OCI-LY3 (cell line): ENCODE measurements around the gene ADARB1.

Experiments
- H2AFZ ChIP-seq: fragments of 200-600, 300-600 bp; shearing (Covaris generic); 2 replicates; pipeline ENCODE4 v1.6.0; 2014; ENCODE audit warnings: antibody characterized with exemption, low read depth, low read length
- H3K27ac ChIP-seq: fragments of 200-600, 300-600 bp; sonication (generic); 2 replicates; pipeline ENCODE4 v1.5.1; 2014; ENCODE audit warnings: mild to moderate bottlenecking, low read length, moderate library complexity, mixed read lengths
- H3K27me3 ChIP-seq: fragments of 200-600, 300-600 bp; sonication (generic); 2 replicates; pipeline ENCODE4 v1.6.1; 2014; ENCODE audit warnings: low read depth, low read length, mixed read lengths
- H3K36me3 ChIP-seq: fragments of 200-600, 300-600 bp; sonication (generic); replicated peaks from 2 replicates; pipeline ENCODE3; 2014; ENCODE audit warnings: low read depth, low read length, mixed read lengths
- H3K4me1 ChIP-seq: fragments of 300-600, 200-600 bp; sonication (generic); 2 replicates; pipeline ENCODE4 v1.6.1; 2014; ENCODE audit warnings: low read length, mixed read lengths
- H3K4me2 ChIP-seq: fragments of 200-600, 300-600 bp; sonication (generic); 2 replicates; pipeline ENCODE4 v1.6.1; 2014; ENCODE audit warnings: low read length, mixed read lengths
- H3K4me3 ChIP-seq: fragments of 300-600, 200-600 bp; sonication (generic); 2 replicates; pipeline ENCODE4 v1.5.1; 2014; ENCODE audit warnings: antibody characterized with exemption, mild to moderate bottlenecking, low read length, moderate library complexity
- H3K79me2 ChIP-seq: fragments of 300-600, 200-600 bp; shearing (Covaris generic); 2 replicates; pipeline ENCODE4 v1.6.1; 2014; ENCODE audit warnings: mild to moderate bottlenecking, low read length, mixed read lengths
- H3K9ac ChIP-seq: fragments of 300-600, 200-600 bp; shearing (Covaris generic); 2 replicates; pipeline ENCODE4 v1.6.0; 2014; ENCODE audit warnings: mild to moderate bottlenecking, low read length, moderate library complexity
- H3K9me3 ChIP-seq: fragments of 200-600, 300-600 bp; shearing (Covaris generic); 2 replicates; pipeline ENCODE4 v1.6.1; 2014; ENCODE audit warnings: low read length, mixed read lengths; ENCODE audit not compliant: insufficient read depth
- H4K20me1 ChIP-seq: fragments of 200-600, 300-600 bp; sonication (generic); 2 replicates; pipeline ENCODE4 v1.6.1; 2016; ENCODE audit warnings: low read length, mixed read lengths; ENCODE audit not compliant: insufficient read depth
- CTCF ChIP-seq: fragments of 200-600, 300-600 bp; sonication (generic); IDR thresholded peaks from 2 replicates; pipeline ENCODE4 v1.5.1; 2014; ENCODE audit warnings: antibody characterized with exemption, low read length, low read depth
- EZH2phosphoT487 ChIP-seq: fragments of 200-600 bp; shearing (Covaris generic); IDR thresholded peaks from 2 replicates; pipeline ENCODE4 v1.6.1; 2018; ENCODE audit warnings: antibody characterized with exemption, mixed run types, low read depth

ADARB1 gene

GRCh38 chr21:45257673-45258341 lies 183.4 kb downstream of the ADARB1 start:
- Histone ChIP-seq H3K27ac (no peak overlapping the region), H3K4me2 (no peak overlapping the region), H3K79me2 (no peaks in the 10 kb centered on the region), H4K20me1 (no peaks in the 10 kb centered on the region), H3K9ac (no peak overlapping the region), H2AFZ (no peak overlapping the region), H3K36me3 (no peaks in the 10 kb centered on the region), H3K4me1 (peaks cover 3% of the 10 kb centered on the region; the same call in 1 of the 2 replicates), H3K4me3 (no peak overlapping the region), H3K27me3 (no peaks in the 10 kb centered on the region), H3K9me3 (no peaks in the 10 kb centered on the region)
- TF ChIP-seq CTCF (no peak), EZH2phosphoT487 (no peak)

DNA sequence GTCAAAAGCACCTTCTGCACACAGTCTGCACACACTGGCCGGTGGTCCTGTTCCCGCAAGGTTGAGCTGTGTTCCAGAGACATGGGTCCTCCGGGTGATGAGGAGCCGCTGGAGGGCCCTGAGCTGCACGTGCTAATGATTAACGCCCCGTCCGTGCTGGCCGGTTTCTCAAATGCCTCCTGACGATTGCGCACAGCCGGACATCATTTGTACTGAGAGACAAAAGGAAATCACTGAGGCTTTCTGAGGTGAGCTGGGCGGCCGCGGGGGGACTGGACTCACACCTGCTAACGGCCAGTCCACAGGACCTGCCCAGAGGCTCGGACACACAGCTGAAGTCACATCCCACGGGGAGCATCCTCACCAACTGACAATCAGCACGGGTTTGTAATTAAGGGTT lies 184.1 kb downstream of the ADARB1 start:
- Histone ChIP-seq H3K9me3 (no peaks in the 10 kb centered on the region), H2AFZ (no peak overlapping the region), H4K20me1 (no peaks in the 10 kb centered on the region), H3K27ac (no peak overlapping the region), H3K4me3 (no peak overlapping the region), H3K9ac (no peak overlapping the region), H3K4me2 (no peak overlapping the region), H3K4me1 (peaks cover 3% of the 10 kb centered on the region; the same call in 1 of the 2 replicates), H3K36me3 (no peaks in the 10 kb centered on the region), H3K79me2 (no peaks in the 10 kb centered on the region), H3K27me3 (no peaks in the 10 kb centered on the region)
- TF ChIP-seq EZH2phosphoT487 (no peak), CTCF (no peak)

GRCh38 chr21:45259206-45259840 lies 184.9 kb downstream of the ADARB1 start:
- TF ChIP-seq EZH2phosphoT487 (no peak), CTCF (no peak)
- Histone ChIP-seq H2AFZ (no peak overlapping the region), H3K9ac (no peak overlapping the region), H3K4me3 (no peak overlapping the region), H3K27ac (no peak overlapping the region), H3K4me1 (peaks cover 3% of the 10 kb centered on the region; the same call in 1 of the 2 replicates), H3K9me3 (no peaks in the 10 kb centered on the region), H3K36me3 (no peaks in the 10 kb centered on the region), H3K27me3 (no peaks in the 10 kb centered on the region), H3K79me2 (no peaks in the 10 kb centered on the region), H3K4me2 (no peak overlapping the region), H4K20me1 (no peaks in the 10 kb centered on the region)

DNA sequence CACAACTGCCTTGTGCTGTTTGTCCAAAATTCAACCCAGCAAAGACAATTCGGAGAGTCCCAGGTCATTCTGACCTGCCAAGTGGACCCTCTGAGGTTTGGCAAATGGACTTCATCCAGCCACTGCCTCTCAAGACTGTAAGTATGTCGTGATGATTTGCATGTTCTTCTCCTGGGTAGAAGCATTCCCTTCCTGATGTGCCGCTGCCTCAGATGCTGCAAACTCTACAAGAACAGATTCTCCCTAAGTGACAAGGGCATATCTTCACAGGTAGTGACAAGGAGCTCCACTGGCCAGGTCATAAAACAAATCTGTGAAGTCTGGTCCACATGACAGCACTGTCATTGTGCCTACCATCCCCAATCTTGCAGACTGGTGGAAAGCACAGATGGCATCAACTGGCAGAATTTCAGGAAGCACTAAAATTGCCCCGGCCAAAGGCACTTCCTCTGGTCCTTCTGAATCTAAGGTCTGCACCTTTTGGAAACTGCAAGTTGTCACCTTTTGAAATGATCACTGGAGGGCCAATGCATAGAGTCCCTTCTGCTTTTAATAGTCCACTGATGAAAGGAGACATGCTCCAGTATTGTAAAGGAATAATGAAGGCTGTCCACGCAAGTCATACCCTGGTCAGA lies 185.9 kb downstream of the ADARB1 start:
- H3K36me3 ChIP-seq: no peaks in the 10 kb centered on the region
- H3K9me3 ChIP-seq: no peaks in the 10 kb centered on the region
- no peak overlapping the region for H3K27ac ChIP-seq
- no peak overlapping the region for H3K9ac ChIP-seq
- no peak overlapping the region for H2AFZ ChIP-seq
- no peak overlapping the region for H3K4me2 ChIP-seq
- no peaks in the 10 kb centered on the region for H4K20me1 ChIP-seq
- no peak overlapping the region for H3K4me3 ChIP-seq
- no peak for TF ChIP-seq EZH2phosphoT487
- no peak for TF ChIP-seq CTCF
- peaks cover 3% of the 10 kb centered on the region; the same call in 1 of the 2 replicates for H3K4me1 ChIP-seq
- no peaks in the 10 kb centered on the region for H3K27me3 ChIP-seq
- no peaks in the 10 kb centered on the region for H3K79me2 ChIP-seq
